Bronchial epithelial cell (primary cell): Measurements from ENCODE around the gene FSTL4. TPM values are rescaled to one million over a fixed set of nuclear protein-coding genes. Genes with fewer than 3 reads are reported as not detected.

Experiments
- DNase-seq: peaks from one replicate; pipeline ENCODE4 v3.0.0-alpha.2; 2010; ENCODE audit warnings: low read depth
- FAIRE-seq: peaks from 2 replicates; lab custom pipeline; 2011; peaks lifted over from hg19 to GRCh38; lab: Jason Lieb, UNC
- H3K27me3 ChIP-seq: 2 replicates; pipeline ENCODE4 v1.5.1; 2011; ENCODE audit warnings: low read length; ENCODE audit not compliant: control insufficient read depth, insufficient read depth
- H3K36me3 ChIP-seq: 2 replicates; pipeline ENCODE4 v1.5.1; 2011; ENCODE audit warnings: low read length; ENCODE audit not compliant: control insufficient read depth, insufficient read depth
- H3K4me3 ChIP-seq: 2 replicates; pipeline ENCODE4 v1.5.1; 2011; ENCODE audit warnings: mild to moderate bottlenecking, low read depth, low read length, control low read depth
- CTCF ChIP-seq: IDR thresholded peaks from 2 replicates; pipeline ENCODE4 v1.5.1; 2011; ENCODE audit warnings: mild to moderate bottlenecking, moderate library complexity, low read length, control low read depth, inconsistent platforms; ENCODE audit not compliant: insufficient read depth, severe bottlenecking
- total RNA-seq: library from RNA; depleted of rRNA; stranded (reverse); fragments of >200 nt; gene quantifications from 2 replicates; pipeline ENCODE4 v1.2.1, GENCODE V29; 2014

The FSTL4 gene
- total RNA-seq, 1 donor from 2014 or later = not detected

- TF ChIP-seq CTCF = no peak
- no peak overlapping the region for H3K4me3 ChIP-seq
- DNase-seq (no peak), FAIRE-seq (no peak)
- H3K36me3 ChIP-seq = no peaks in the 10 kb centered on the region
- H3K27me3 ChIP-seq = peaks cover 14% of the 10 kb centered on the region
These were observed 346.4 kb downstream of the FSTL4 start for GRCh38 chr5:133265720-133266526.

GRCh38 chr5:133265257-133265656 is 347.1 kb downstream of the FSTL4 start:
- no peaks in the 10 kb centered on the region for H3K36me3 ChIP-seq
- FAIRE-seq (no peak), DNase-seq (no peak)
- H3K27me3 ChIP-seq = peaks cover 14% of the 10 kb centered on the region
- H3K4me3 ChIP-seq = no peak overlapping the region
- no peak for TF ChIP-seq CTCF

- Histone ChIP-seq H3K27me3 (peaks cover 16% of the 10 kb centered on the region), H3K36me3 (no peaks in the 10 kb centered on the region), H3K4me3 (no peak overlapping the region)
- no peak for TF ChIP-seq CTCF
- DNase-seq (no peak), FAIRE-seq (no peak)
These were observed 349.7 kb downstream of the FSTL4 start for GRCh38 chr5:133262690-133263089.

- Histone ChIP-seq H3K36me3 (no peaks in the 10 kb centered on the region), H3K4me3 (no peak overlapping the region), H3K27me3 (peaks cover 11% of the 10 kb centered on the region)
- FAIRE-seq (no peak), DNase-seq (no peak)
- no peak for TF ChIP-seq CTCF
These were observed 350.3 kb downstream of the FSTL4 start for GRCh38 chr5:133261993-133262392.

GRCh38 chr5:133260715-133261114 is 351.6 kb downstream of the FSTL4 start:
- Histone ChIP-seq H3K27me3 (peaks cover 10% of the 10 kb centered on the region), H3K36me3 (no peaks in the 10 kb centered on the region), H3K4me3 (no peak overlapping the region)
- peak; percentile 20 for TF ChIP-seq CTCF
- DNase-seq (no peak), FAIRE-seq (no peak)
